Erythroblast (primary cell): ENCODE measurements around the gene NSUN4.

Source experiments
- GATA1 ChIP-seq: IDR thresholded peaks from 2 replicates; pipeline ENCODE4 v1.6.1; 2011; ENCODE audit warnings: low read depth, mild to moderate bottlenecking, control low read depth, low read length, moderate library complexity
- POLR2A ChIP-seq: IDR thresholded peaks from 2 replicates; pipeline ENCODE4 v1.6.1; 2011; ENCODE audit warnings: mild to moderate bottlenecking, low read length

DNA sequence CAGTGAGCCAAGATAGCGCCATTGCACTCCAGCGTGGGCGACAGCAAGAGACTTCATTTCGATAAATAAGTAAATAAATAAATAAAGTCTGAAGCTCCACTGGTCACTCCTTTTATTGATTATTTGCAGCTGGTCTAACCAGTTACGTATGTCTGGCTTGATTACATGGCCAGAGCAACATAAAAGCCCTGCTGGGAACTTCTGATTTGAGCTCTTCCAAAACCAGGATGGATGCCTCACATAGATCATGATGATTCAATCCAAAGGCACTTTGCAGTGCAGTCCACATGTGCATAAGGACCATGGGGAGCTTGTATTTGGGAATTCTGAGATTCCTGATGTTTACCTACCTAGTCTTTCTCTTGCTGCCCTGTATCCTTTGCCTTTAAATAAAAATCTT is 24.0 kb downstream of the NSUN4 start:
- TF ChIP-seq POLR2A = no peak
- TF ChIP-seq GATA1 = no peak
